HG02610 (cell line): ENCODE results near the gene POMT2.

Experiments used
- ATAC-seq: cut with Tn5 transposase; IDR thresholded peaks from one replicate; pipeline ENCODE4 v1.9.1; 2021; ENCODE audit warnings: mild to moderate bottlenecking, moderate library complexity; ENCODE audit not compliant: unreplicated experiment

Gene POMT2

GRCh38 chr14:77242752-77243151 lies 77.9 kb downstream of the POMT2 start:
- ATAC-seq = no peak

GRCh38 chr14:77241955-77242354 lies 78.7 kb downstream of the POMT2 start:
- no peak for ATAC-seq

- no peak for ATAC-seq
Measured at GRCh38 chr14:77240336-77240915, 80.3 kb downstream of the POMT2 start.

DNA sequence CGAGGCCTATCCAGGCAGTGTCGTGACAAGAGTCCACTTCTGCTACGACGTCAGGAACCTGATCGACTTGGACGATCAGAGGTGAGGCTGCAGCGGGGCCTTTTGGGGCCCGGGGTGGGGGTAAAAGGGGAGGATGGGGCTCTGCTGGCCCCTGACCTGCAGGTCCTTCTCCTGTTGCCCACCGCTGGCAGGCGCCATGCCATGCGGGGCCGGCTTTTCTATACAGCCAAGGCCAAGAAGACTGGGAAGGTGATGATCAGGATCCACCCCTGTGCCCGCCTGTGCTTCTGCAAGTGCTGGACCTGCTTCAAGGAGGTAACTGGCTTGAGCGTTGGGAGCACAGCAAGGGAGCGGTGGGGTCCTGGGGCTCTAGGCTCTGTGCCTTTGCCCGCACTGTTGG lies 81.3 kb downstream of the POMT2 start:
- no peak for ATAC-seq

DNA sequence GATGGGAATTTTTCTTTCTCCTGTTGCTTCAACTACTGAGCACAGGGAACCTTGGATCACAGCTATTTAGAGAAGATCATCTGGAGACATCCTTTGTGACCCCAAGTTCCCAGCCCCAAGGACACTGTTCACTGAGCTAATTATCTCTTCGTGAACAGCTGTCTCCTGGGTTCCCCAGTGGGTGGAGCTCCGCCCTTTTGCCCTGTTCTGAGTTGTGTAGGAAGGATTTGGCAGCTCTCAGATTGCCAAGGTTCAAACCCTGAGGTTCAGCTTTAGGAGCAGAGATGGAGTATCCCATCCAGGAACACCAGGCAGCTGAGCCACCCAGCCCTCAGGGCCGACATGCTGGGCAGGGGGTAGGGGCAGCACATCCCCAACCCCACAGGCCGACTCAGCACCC lies 81.7 kb downstream of the POMT2 start:
- ATAC-seq = no peak

GRCh38 chr14:77238356-77238755 lies 82.3 kb downstream of the POMT2 start:
- ATAC-seq = no peak

- ATAC-seq = no peak
Measured at GRCh38 chr14:77236814-77237213, 83.9 kb downstream of the POMT2 start.

GRCh38 chr14:77231721-77232120 lies 89.0 kb downstream of the POMT2 start:
- no peak for ATAC-seq

DNA sequence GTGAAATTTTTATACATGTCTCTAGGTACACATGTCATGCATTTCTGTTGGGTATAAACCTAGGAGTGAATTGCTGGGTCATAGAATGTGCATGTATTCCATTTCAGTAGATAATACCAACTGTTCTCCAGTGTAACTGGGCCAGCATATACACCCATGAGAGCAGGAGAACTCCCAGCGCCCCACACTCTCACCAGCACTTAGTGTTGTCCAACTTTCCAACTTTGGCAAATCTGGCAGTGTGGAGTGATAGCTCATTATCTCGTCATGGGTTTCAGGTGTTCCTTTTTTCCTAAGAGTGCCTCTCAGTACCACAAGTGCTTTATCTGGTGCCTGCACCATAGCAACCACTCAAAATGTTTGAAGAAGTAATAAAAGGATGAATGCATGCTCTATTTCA lies 89.8 kb downstream of the POMT2 start:
- ATAC-seq = no peak

- no peak for ATAC-seq
Measured at GRCh38 chr14:77228056-77228455, 92.6 kb downstream of the POMT2 start.

GRCh38 chr14:77225892-77226557 lies 94.7 kb downstream of the POMT2 start:
- no peak for ATAC-seq

- no peak for ATAC-seq
Measured at GRCh38 chr14:77225254-77225653, 95.4 kb downstream of the POMT2 start.
